ENCODE measurements around the gene MAP3K7.

DNA sequence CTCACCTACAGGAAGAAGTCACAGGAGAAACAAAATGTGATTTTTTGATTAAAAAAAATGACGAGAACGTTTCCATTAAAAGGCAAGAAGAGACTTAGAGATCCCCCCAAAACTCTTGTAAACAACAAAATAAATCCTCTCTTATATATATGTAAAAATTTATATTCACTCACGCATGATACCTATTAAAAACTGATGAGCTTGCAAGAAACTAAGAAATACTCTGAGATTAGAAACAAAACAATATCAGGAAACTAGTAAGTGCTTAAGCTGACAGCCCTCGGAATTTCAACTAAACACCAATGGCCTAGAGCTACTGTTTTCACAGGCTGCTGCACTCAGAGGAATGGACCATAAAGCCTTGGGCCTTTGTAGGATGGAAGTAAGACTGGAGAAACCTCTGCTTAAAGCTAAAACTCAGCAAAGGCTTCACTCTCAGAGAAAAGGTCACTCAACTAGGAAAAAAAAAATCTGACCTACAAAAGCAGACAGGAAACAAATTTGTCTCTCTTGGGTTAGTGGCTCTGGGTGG, 63.0 kb downstream of the MAP3K7 start:
- TF ChIP-seq, protein P1, sequence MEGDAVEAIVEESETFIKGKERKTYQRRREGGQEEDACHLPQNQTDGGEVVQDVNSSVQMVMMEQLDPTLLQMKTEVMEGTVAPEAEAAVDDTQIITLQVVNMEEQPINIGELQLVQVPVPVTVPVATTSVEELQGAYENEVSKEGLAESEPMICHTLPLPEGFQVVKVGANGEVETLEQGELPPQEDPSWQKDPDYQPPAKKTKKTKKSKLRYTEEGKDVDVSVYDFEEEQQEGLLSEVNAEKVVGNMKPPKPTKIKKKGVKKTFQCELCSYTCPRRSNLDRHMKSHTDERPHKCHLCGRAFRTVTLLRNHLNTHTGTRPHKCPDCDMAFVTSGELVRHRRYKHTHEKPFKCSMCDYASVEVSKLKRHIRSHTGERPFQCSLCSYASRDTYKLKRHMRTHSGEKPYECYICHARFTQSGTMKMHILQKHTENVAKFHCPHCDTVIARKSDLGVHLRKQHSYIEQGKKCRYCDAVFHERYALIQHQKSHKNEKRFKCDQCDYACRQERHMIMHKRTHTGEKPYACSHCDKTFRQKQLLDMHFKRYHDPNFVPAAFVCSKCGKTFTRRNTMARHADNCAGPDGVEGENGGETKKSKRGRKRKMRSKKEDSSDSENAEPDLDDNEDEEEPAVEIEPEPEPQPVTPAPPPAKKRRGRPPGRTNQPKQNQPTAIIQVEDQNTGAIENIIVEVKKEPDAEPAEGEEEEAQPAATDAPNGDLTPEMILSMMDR (IDR thresholded peaks at IDR 0.05), result no peak
- TF ChIP-seq EZH2 (IDR thresholded peaks at IDR 0.05), result no peak

Data from neural progenitor cell (in vitro differentiated cells).